Neural progenitor cell (in vitro differentiated cells): Measurements from ENCODE around the gene NCOA3. TPM values are rescaled to one million over a fixed set of nuclear protein-coding genes. Genes with fewer than 3 reads are reported as not detected.

ENCODE experiments used
- DNase-seq: peaks from one replicate; pipeline ENCODE4 v3.0.0-alpha.2; 2016; ENCODE audit warnings: low spot score
- H2AFZ ChIP-seq: fragments of 200-600 bp; sonication (generic); replicated peaks from 2 replicates; pipeline ENCODE4 v1.6.1; 2016; ENCODE audit warnings: antibody characterized with exemption
- H3F3A ChIP-seq: fragments of 200-600 bp; sonication (generic); 2 replicates; pipeline ENCODE4 v1.6.1; 2016; ENCODE audit warnings: antibody characterized with exemption, low read depth
- H3K27ac ChIP-seq: fragments of 200-600 bp; sonication (generic); 2 replicates; pipeline ENCODE4 v1.5.1; 2016; ENCODE audit warnings: mild to moderate bottlenecking
- H3K27me3 ChIP-seq: fragments of 200-600 bp; sonication (generic); 2 replicates; pipeline ENCODE4 v1.6.1; 2016; ENCODE audit warnings: mild to moderate bottlenecking, moderate library complexity
- H3K36me3 ChIP-seq: fragments of 200-600 bp; sonication (generic); 2 replicates; pipeline ENCODE4 v1.5.1; 2016
- H3K4me1 ChIP-seq: fragments of 200-600 bp; sonication (generic); 2 replicates; pipeline ENCODE4 v1.6.1; 2016; ENCODE audit warnings: mixed run types
- H3K4me2 ChIP-seq: fragments of 200-600 bp; sonication (generic); 2 replicates; pipeline ENCODE4 v1.6.1; 2016
- H3K4me3 ChIP-seq: fragments of 200-600 bp; sonication (generic); 2 replicates; pipeline ENCODE4 v1.5.1; 2016
- H3K79me2 ChIP-seq: fragments of 200-600 bp; sonication (generic); 2 replicates; pipeline ENCODE4 v1.6.1; 2016; ENCODE audit warnings: low read depth
- H3K9ac ChIP-seq: fragments of 200-600 bp; sonication (generic); 2 replicates; pipeline ENCODE4 v1.6.1; 2016
- H3K9me3 ChIP-seq: fragments of 200-600 bp; sonication (generic); 2 replicates; pipeline ENCODE4 v1.5.1; 2016; ENCODE audit warnings: low read depth
- H4K20me1 ChIP-seq: fragments of 200-600 bp; sonication (generic); 2 replicates; pipeline ENCODE4 v1.6.1; 2016; ENCODE audit warnings: low read depth
- H3K27ac Mint-ChIP-seq: 3 replicates; pipeline ENCODE4 v1.8.0; 2021; ENCODE audit warnings: mixed read lengths
- H3K27me3 Mint-ChIP-seq: 2 replicates; pipeline ENCODE4 v1.8.0; 2022; ENCODE audit warnings: low read depth, mild to moderate bottlenecking, inconsistent platforms, moderate library complexity, mixed read lengths; ENCODE audit not compliant: insufficient read depth
- H3K36me3 Mint-ChIP-seq: 3 replicates; pipeline ENCODE4 v1.8.0; 2021; ENCODE audit warnings: mixed read lengths
- H3K4me1 Mint-ChIP-seq: 3 replicates; pipeline ENCODE4 v1.8.0; 2021; ENCODE audit warnings: mixed read lengths
- H3K4me3 Mint-ChIP-seq: 3 replicates; pipeline ENCODE4 v1.8.0; 2021; ENCODE audit warnings: mild to moderate bottlenecking, moderate library complexity, mixed read lengths
- H3K9me3 Mint-ChIP-seq: 3 replicates; pipeline ENCODE4 v1.8.0; 2020; ENCODE audit warnings: mixed read lengths
- EZH2 ChIP-seq: fragments of 200-600 bp; sonication (generic); IDR thresholded peaks from 2 replicates; pipeline ENCODE4 v1.6.1; 2017; ENCODE audit warnings: antibody characterized with exemption, mild to moderate bottlenecking, moderate library complexity
- EZH2phosphoT487 ChIP-seq: fragments of 200-600 bp; sonication (generic); IDR thresholded peaks from 2 replicates; pipeline ENCODE4 v1.6.1; 2017; ENCODE audit warnings: antibody characterized with exemption
- total RNA-seq: library from RNA; depleted of rRNA; stranded (reverse); fragments of >200 nt; gene quantifications from 2 replicates; pipeline ENCODE4 v1.2.3, GENCODE V29; 2015; ENCODE audit warnings: low replicate concordance
- TF ChIP-seq, protein P1 (sequence below): fragments of 200-600 bp; sonication (generic); IDR thresholded peaks from 2 replicates; pipeline ENCODE4 v1.5.1; 2017; ENCODE audit warnings: antibody characterized with exemption, mild to moderate bottlenecking

Gene NCOA3
- total RNA-seq, 1 donor from 2014 or later, result 64.5 TPM

DNA sequence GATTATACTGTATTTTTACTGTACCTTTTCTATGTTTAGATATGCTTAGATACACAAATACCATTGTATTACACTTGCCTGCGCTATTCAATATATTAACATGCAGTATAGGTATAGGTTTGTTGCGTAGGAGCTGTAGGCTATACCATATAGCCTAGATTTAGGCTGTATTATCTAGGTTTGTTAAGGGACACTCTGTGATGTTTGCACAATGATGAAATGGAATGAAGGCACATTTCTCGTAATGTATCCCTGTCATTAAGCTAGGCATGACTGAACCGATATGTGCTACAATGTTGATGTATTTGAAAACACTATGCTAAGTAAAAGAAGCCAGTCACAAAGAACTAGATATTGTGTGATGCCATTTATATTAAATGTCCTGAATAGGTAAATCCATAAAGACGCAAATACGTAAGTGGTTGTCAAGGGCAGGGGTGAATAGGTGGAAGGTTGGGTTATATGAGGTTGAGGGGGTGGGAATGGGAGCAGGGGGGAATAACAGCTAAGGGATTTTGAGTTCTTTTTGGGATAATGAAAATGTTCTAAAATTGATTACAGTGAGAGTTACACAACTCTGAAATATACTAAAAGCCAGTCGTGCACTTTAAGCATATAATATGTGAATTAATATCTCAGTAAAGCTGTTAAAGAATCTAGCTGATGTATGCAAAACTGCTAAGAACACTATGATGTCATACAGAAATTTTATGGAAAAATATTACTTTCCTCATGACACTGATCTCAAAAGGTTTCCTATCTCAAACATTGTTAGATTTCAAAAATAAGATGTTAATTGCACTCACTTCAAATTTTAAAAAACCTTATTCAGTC is 97.4 kb downstream of the NCOA3 start:
- H3F3A ChIP-seq, result no peaks in the 10 kb centered on the region
- Mint-ChIP-seq H3K4me3 (no peak overlapping the region), H3K27me3 (no peaks in the 10 kb centered on the region), H3K27ac (no peak overlapping the region), H3K36me3 (peaks cover 32% of the 10 kb centered on the region), H3K9me3 (peaks cover 15% of the 10 kb centered on the region), H3K4me1 (no peaks in the 10 kb centered on the region)
- no peak overlapping the region for H3K4me3 ChIP-seq
- peaks cover 84% of the 10 kb centered on the region for H3K79me2 ChIP-seq
- H4K20me1 ChIP-seq, result no peaks in the 10 kb centered on the region
- H3K36me3 ChIP-seq, result no peaks in the 10 kb centered on the region
- no peak overlapping the region for H3K4me2 ChIP-seq
- no peak overlapping the region for H3K9ac ChIP-seq
- no peaks in the 10 kb centered on the region for H3K27me3 ChIP-seq
- no peak overlapping the region for H2AFZ ChIP-seq
- no peaks in the 10 kb centered on the region for H3K4me1 ChIP-seq
- TF ChIP-seq EZH2, result no peak
- TF ChIP-seq, protein P1, sequence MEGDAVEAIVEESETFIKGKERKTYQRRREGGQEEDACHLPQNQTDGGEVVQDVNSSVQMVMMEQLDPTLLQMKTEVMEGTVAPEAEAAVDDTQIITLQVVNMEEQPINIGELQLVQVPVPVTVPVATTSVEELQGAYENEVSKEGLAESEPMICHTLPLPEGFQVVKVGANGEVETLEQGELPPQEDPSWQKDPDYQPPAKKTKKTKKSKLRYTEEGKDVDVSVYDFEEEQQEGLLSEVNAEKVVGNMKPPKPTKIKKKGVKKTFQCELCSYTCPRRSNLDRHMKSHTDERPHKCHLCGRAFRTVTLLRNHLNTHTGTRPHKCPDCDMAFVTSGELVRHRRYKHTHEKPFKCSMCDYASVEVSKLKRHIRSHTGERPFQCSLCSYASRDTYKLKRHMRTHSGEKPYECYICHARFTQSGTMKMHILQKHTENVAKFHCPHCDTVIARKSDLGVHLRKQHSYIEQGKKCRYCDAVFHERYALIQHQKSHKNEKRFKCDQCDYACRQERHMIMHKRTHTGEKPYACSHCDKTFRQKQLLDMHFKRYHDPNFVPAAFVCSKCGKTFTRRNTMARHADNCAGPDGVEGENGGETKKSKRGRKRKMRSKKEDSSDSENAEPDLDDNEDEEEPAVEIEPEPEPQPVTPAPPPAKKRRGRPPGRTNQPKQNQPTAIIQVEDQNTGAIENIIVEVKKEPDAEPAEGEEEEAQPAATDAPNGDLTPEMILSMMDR, result no peak
- no peak for TF ChIP-seq EZH2phosphoT487
- H3K9me3 ChIP-seq, result no peaks in the 10 kb centered on the region
- no peak for DNase-seq
- H3K27ac ChIP-seq, result no peak overlapping the region

DNA sequence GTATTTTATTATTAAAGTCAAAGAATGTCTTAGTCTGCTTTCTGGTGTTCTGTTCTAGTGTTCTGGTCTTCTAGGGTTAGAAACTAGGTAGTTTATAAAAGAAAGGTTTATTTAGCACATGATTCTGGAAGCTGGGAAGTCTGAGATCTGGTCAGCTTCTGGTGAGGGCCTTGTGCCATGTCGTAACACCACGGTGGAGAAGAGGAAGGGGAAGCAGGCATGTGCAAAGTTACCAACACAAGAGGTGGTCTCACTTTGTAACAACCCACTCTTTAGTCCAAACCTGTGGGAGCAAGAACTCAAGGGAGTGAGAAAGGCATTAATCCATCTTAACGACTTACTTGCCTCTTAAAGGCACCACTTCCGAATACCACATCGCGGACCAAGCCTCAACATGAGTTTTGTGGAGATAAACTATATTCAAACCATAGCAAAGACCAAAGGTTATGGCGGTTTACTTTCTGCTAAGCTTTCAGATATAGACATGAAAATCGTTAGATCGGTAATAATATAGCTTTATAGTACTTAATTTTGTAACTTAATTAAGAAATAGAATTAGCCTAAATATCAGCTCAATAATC is 99.4 kb downstream of the NCOA3 start:
- no peak overlapping the region for H3K27ac ChIP-seq
- Mint-ChIP-seq H3K4me3 (no peak overlapping the region), H3K36me3 (peaks cover 30% of the 10 kb centered on the region), H3K27ac (no peak overlapping the region), H3K27me3 (no peaks in the 10 kb centered on the region), H3K9me3 (peaks cover 17% of the 10 kb centered on the region), H3K4me1 (no peaks in the 10 kb centered on the region)
- no peaks in the 10 kb centered on the region for H3K36me3 ChIP-seq
- H3K4me2 ChIP-seq, result no peak overlapping the region
- H3K79me2 ChIP-seq, result peaks cover 86% of the 10 kb centered on the region
- H4K20me1 ChIP-seq, result peaks cover 8% of the 10 kb centered on the region
- no peak for TF ChIP-seq EZH2phosphoT487
- TF ChIP-seq, protein P1, result no peak
- no peak for TF ChIP-seq EZH2
- no peaks in the 10 kb centered on the region for H3F3A ChIP-seq
- no peak overlapping the region for H2AFZ ChIP-seq
- H3K27me3 ChIP-seq, result no peaks in the 10 kb centered on the region
- no peaks in the 10 kb centered on the region for H3K9me3 ChIP-seq
- no peak overlapping the region for H3K9ac ChIP-seq
- DNase-seq, result no peak
- H3K4me1 ChIP-seq, result no peaks in the 10 kb centered on the region
- no peak overlapping the region for H3K4me3 ChIP-seq

DNA sequence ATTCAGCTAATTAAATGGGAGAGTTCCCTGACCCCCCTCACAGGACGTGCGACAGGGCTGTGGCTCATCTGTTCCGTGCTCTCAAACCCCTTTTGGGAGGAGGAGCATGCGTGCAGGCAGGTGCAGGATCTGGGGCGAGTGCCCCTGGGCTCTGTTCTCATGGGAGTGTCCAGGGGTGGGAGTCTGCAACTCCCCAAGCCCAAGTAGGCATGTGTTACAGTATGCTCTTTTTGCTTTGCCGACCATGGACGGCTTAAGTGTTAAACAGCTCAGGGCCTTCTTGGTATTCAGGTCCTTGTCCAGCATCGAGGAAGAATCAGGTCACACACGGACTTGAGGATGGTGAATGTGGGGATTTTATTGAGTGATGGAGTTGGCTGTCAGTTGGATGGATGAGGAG is 101.6 kb downstream of the NCOA3 start:
- no peak for DNase-seq

More for the DNA sequence above, 101.6 kb downstream of the NCOA3 start:
- H3K4me1 Mint-ChIP-seq, result peaks cover 3% of the 10 kb centered on the region
- Histone ChIP-seq H3K36me3 (no peaks in the 10 kb centered on the region), H4K20me1 (peaks cover 11% of the 10 kb centered on the region), H3K4me1 (no peaks in the 10 kb centered on the region), H3K9ac (no peak overlapping the region), H3K79me2 (peaks cover 96% of the 10 kb centered on the region), H3F3A (no peaks in the 10 kb centered on the region), H2AFZ (no peak overlapping the region), H3K9me3 (no peaks in the 10 kb centered on the region), H3K27ac (no peak overlapping the region), H3K4me3 (no peak overlapping the region), H3K4me2 (no peak overlapping the region), H3K27me3 (no peaks in the 10 kb centered on the region)
- H3K4me3 Mint-ChIP-seq, result no peak overlapping the region
- H3K9me3 Mint-ChIP-seq, result peaks cover 17% of the 10 kb centered on the region
- H3K36me3 Mint-ChIP-seq, result peaks cover 26% of the 10 kb centered on the region
- TF ChIP-seq EZH2phosphoT487 (no peak), EZH2 (no peak)
- TF ChIP-seq, protein P1, result no peak
- H3K27ac Mint-ChIP-seq, result no peak overlapping the region
- no peaks in the 10 kb centered on the region for H3K27me3 Mint-ChIP-seq
